ENCODE results near the gene CHRM2. TPM values are rescaled to one million over a fixed set of nuclear protein-coding genes. Genes with fewer than 3 reads are reported as not detected.

The CHRM2 gene
- total and polyA plus RNA-seq, 9 of the 15 experiments (the other 6 are each of a cell fraction or from before 2014, with no cell fraction given): not detected

DNA sequence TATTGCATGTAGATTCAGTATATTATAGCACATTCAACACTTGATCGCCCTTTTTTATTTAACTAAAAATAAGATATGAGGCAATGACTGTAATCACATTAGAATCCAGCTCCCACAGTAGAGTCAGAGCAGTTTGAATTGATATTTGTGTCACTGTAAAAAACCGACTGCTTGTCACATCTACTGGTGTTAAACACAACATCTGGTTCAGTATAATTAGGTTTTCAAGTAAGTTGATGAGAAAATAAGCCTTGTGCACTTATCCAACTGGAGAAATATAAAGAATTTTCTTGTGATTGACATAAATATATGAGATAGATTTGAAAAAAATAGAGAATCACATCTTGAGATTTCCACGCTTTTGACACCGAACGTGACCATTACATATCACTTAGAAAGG, 69.0 kb downstream of the CHRM2 start (continued):
- TF ChIP-seq, protein P1, sequence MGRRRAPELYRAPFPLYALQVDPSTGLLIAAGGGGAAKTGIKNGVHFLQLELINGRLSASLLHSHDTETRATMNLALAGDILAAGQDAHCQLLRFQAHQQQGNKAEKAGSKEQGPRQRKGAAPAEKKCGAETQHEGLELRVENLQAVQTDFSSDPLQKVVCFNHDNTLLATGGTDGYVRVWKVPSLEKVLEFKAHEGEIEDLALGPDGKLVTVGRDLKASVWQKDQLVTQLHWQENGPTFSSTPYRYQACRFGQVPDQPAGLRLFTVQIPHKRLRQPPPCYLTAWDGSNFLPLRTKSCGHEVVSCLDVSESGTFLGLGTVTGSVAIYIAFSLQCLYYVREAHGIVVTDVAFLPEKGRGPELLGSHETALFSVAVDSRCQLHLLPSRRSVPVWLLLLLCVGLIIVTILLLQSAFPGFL (CRISPR knock-in tag; IDR thresholded peaks at IDR 0.05): no peak
- TF ChIP-seq, protein P2, sequence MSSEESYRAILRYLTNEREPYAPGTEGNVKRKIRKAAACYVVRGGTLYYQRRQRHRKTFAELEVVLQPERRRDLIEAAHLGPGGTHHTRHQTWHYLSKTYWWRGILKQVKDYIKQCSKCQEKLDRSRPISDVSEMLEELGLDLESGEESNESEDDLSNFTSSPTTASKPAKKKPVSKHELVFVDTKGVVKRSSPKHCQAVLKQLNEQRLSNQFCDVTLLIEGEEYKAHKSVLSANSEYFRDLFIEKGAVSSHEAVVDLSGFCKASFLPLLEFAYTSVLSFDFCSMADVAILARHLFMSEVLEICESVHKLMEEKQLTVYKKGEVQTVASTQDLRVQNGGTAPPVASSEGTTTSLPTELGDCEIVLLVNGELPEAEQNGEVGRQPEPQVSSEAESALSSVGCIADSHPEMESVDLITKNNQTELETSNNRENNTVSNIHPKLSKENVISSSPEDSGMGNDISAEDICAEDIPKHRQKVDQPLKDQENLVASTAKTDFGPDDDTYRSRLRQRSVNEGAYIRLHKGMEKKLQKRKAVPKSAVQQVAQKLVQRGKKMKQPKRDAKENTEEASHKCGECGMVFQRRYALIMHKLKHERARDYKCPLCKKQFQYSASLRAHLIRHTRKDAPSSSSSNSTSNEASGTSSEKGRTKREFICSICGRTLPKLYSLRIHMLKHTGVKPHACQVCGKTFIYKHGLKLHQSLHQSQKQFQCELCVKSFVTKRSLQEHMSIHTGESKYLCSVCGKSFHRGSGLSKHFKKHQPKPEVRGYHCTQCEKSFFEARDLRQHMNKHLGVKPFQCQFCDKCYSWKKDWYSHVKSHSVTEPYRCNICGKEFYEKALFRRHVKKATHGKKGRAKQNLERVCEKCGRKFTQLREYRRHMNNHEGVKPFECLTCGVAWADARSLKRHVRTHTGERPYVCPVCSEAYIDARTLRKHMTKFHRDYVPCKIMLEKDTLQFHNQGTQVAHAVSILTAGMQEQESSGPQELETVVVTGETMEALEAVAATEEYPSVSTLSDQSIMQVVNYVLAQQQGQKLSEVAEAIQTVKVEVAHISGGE (CRISPR knock-in tag; IDR thresholded peaks at IDR 0.05): no peak
- TF ChIP-seq PML (IDR thresholded peaks at IDR 0.05; ENCODE audit: low read length) (no peak), SIX5 (IDR thresholded peaks at IDR 0.05; ENCODE audit: borderline replicate concordance in 1 of 2, insufficient read depth in 1 of 2, low read depth in 1 of 2, low read length in 2 of 2) (no peak), ZNF165 (CRISPR knock-in tag; IDR thresholded peaks at IDR 0.05; ENCODE audit: borderline replicate concordance) (no peak), SRSF3 (IDR thresholded peaks at IDR 0.05; ENCODE audit: insufficient read depth, low read length) (no peak), ZKSCAN8 (CRISPR knock-in tag; IDR thresholded peaks at IDR 0.05) (no peak)
- TF ChIP-seq, protein P3, sequence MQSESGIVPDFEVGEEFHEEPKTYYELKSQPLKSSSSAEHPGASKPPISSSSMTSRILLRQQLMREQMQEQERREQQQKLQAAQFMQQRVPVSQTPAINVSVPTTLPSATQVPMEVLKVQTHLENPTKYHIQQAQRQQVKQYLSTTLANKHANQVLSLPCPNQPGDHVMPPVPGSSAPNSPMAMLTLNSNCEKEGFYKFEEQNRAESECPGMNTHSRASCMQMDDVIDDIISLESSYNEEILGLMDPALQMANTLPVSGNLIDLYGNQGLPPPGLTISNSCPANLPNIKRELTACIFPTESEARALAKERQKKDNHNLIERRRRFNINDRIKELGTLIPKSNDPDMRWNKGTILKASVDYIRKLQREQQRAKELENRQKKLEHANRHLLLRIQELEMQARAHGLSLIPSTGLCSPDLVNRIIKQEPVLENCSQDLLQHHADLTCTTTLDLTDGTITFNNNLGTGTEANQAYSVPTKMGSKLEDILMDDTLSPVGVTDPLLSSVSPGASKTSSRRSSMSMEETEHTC (IDR thresholded peaks at IDR 0.05): no peak

Measured in K562 (cell line).